Neural cell (in vitro differentiated cells): ENCODE data around the gene ELP1.

Experiments used
- EP300 ChIP-seq: fragments of 450-650 bp; conservative IDR thresholded peaks from 2 replicates; pipeline ENCODE4 v1.6.1; 2014; ENCODE audit warnings: antibody characterized with exemption, mild to moderate bottlenecking, moderate library complexity; ENCODE audit not compliant: poor library complexity, severe bottlenecking
- EZH2 ChIP-seq: fragments of 200-600, 300-800 bp; shearing (Covaris generic), sonication (generic); IDR thresholded peaks from 2 replicates; pipeline ENCODE4 v1.6.1; 2014; ENCODE audit warnings: antibody characterized with exemption, low read length, borderline replicate concordance, mild to moderate bottlenecking; ENCODE audit not compliant: insufficient read depth, poor library complexity, severe bottlenecking
- MXI1 ChIP-seq: fragments of 450-650 bp; conservative IDR thresholded peaks from 2 replicates; pipeline ENCODE4 v1.6.1; 2014; ENCODE audit warnings: antibody characterized with exemption, mild to moderate bottlenecking; ENCODE audit not compliant: poor library complexity, severe bottlenecking
- POLR2AphosphoS5 ChIP-seq: IDR thresholded peaks from 2 replicates; pipeline ENCODE4 v1.6.1; 2012
- RAD21 ChIP-seq: fragments of 450-650 bp; conservative IDR thresholded peaks from 2 replicates; pipeline ENCODE4 v1.6.1; 2014; ENCODE audit warnings: antibody characterized with exemption, mild to moderate bottlenecking, moderate library complexity
- SMC3 ChIP-seq: fragments of 450-650 bp; conservative IDR thresholded peaks from 2 replicates; pipeline ENCODE4 v1.6.1; 2014; ENCODE audit warnings: antibody characterized with exemption, mild to moderate bottlenecking, moderate library complexity; ENCODE audit not compliant: poor library complexity
- TAF1 ChIP-seq: IDR thresholded peaks from 2 replicates; pipeline ENCODE4 v1.6.1; 2012; ENCODE audit warnings: low read depth
- TF ChIP-seq, protein P1 (sequence below): fragments of 450-650 bp; IDR thresholded peaks from 2 replicates; pipeline ENCODE4 v1.5.1; 2014; ENCODE audit warnings: antibody characterized with exemption, mild to moderate bottlenecking, moderate library complexity; ENCODE audit not compliant: poor library complexity, severe bottlenecking
- TF ChIP-seq, protein P2 (sequence below): IDR thresholded peaks from 2 replicates; pipeline ENCODE4 v1.6.1; 2012; ENCODE audit warnings: borderline replicate concordance

DNA sequence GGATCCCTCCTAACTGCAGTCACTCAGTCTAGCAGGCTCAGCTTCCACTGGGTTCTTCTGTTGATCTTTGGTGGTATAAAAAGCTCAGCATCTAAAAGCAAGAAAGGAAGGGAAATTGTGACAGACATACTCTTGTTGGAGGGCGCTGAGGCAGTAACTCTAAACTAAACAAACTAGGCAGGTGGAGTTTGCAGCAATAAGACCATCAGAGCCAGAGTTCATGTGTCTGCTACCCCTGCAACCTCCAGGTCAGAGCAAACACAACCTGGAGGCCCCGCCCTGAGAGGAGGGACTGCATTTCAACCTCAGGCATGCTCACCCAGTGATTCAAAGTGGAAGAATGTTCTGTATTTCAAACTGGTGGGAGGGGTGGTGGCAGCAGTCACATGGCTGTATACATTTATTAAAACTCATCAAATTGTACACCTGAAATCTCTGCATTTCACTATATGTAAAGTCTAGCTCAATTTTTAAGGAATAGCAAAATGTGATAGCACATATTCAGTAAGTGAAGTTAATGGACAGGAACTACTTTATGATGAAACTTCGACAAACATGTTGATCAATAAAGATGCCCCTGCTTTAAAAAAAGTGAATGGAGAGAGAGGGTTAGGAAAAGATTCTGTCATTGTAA lies 64.7 kb downstream of the ELP1 start:
- TF ChIP-seq, protein P1, sequence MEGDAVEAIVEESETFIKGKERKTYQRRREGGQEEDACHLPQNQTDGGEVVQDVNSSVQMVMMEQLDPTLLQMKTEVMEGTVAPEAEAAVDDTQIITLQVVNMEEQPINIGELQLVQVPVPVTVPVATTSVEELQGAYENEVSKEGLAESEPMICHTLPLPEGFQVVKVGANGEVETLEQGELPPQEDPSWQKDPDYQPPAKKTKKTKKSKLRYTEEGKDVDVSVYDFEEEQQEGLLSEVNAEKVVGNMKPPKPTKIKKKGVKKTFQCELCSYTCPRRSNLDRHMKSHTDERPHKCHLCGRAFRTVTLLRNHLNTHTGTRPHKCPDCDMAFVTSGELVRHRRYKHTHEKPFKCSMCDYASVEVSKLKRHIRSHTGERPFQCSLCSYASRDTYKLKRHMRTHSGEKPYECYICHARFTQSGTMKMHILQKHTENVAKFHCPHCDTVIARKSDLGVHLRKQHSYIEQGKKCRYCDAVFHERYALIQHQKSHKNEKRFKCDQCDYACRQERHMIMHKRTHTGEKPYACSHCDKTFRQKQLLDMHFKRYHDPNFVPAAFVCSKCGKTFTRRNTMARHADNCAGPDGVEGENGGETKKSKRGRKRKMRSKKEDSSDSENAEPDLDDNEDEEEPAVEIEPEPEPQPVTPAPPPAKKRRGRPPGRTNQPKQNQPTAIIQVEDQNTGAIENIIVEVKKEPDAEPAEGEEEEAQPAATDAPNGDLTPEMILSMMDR, result no peak
- TF ChIP-seq MXI1 (no peak), EP300 (no peak), TAF1 (no peak), EZH2 (no peak), POLR2AphosphoS5 (no peak), SMC3 (no peak), RAD21 (no peak)
- TF ChIP-seq, protein P2, sequence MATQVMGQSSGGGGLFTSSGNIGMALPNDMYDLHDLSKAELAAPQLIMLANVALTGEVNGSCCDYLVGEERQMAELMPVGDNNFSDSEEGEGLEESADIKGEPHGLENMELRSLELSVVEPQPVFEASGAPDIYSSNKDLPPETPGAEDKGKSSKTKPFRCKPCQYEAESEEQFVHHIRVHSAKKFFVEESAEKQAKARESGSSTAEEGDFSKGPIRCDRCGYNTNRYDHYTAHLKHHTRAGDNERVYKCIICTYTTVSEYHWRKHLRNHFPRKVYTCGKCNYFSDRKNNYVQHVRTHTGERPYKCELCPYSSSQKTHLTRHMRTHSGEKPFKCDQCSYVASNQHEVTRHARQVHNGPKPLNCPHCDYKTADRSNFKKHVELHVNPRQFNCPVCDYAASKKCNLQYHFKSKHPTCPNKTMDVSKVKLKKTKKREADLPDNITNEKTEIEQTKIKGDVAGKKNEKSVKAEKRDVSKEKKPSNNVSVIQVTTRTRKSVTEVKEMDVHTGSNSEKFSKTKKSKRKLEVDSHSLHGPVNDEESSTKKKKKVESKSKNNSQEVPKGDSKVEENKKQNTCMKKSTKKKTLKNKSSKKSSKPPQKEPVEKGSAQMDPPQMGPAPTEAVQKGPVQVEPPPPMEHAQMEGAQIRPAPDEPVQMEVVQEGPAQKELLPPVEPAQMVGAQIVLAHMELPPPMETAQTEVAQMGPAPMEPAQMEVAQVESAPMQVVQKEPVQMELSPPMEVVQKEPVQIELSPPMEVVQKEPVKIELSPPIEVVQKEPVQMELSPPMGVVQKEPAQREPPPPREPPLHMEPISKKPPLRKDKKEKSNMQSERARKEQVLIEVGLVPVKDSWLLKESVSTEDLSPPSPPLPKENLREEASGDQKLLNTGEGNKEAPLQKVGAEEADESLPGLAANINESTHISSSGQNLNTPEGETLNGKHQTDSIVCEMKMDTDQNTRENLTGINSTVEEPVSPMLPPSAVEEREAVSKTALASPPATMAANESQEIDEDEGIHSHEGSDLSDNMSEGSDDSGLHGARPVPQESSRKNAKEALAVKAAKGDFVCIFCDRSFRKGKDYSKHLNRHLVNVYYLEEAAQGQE, result no peak
